ENCODE results near the gene RTTN. TPM values are rescaled to one million over a fixed set of nuclear protein-coding genes. Genes with fewer than 3 reads are reported as not detected.
A peak's percentile ranks its signal among the peaks of the same experiment; 100 is the strongest.

Gene RTTN
- total RNA-seq, 2 experiments from 2014 or later, result 30.3 to 42.3 TPM

DNA sequence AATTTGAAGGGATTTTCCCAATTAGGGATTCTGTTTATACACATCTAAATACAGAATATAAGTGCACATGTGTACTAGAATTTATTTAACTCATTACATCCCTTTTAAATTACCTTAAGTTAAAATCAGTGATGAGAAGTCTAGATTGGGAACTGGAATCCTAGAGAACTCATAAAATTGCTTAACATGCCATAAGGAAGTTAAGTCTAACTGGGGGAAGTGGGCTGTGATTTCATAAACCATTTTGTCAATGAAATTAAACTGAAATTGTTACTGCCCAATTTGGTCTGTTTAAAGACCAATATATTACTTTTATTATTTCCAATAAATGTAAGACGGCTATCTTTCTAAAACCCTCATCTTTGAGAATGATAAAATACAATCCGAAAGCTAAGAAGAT, 185.5 kb downstream of the RTTN start:
- CTCF ChIA-PET, result no interaction called here
- Mint-ChIP-seq H3K27me3 (no peaks in the 10 kb centered on the region), H3K27ac (no peak overlapping the region), H3K9me3 (ENCODE audit: low read depth) (no peaks in the 10 kb centered on the region), H3K4me3 (no peak overlapping the region), H3K4me1 (peaks cover 5% of the 10 kb centered on the region), H3K36me3 (peaks cover 42% of the 10 kb centered on the region)
- DNase-seq (no peak), ATAC-seq (no peak)

DNA sequence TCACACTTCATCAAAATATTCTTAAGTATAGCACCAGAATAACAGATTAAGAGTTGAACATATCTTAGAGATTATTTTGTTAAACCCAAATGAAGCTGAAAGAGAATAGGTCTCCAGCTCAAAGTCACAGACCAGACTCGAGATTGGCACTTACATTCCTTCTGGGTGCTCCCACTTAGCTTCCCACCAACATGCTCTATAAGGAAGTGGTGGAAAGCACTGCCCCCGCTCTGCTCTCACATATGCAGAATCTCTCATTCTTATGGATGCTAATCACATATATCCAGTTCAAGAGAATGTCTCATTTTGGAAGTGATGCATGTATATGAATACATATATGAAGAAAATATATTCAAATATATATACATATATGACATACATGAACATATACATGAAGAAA, 186.4 kb downstream of the RTTN start:
- ATAC-seq, result no peak
- H3K27ac Mint-ChIP-seq, result no peak overlapping the region
- peaks cover 42% of the 10 kb centered on the region for H3K36me3 Mint-ChIP-seq
- H3K4me1 Mint-ChIP-seq, result no peaks in the 10 kb centered on the region
- CTCF ChIA-PET, result no interaction called here
- no peaks in the 10 kb centered on the region for H3K9me3 Mint-ChIP-seq (ENCODE audit: low read depth)
- no peak overlapping the region for H3K4me3 Mint-ChIP-seq
- no peaks in the 10 kb centered on the region for H3K27me3 Mint-ChIP-seq
- no peak for DNase-seq

DNA sequence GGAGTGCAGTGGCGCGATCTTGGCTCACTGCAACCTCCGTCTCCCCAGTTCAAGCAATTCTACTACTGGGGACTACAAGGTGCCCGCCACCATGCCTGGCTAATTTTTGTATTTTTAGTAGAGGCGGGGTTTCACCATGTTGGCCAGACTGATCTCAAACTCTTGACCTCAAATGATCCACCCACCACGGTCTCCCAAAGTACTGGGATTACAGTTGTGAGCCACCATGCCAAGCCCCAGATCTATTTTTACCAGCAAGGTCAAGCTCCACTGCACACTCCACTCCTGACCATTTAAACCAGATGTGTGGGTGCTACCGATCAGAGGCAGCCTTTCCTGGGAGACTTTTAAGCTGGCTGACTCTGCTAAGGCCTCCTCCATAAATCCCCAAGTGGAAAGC, 190.4 kb downstream of the RTTN start:
- ATAC-seq, result no peak
- DNase-seq, result no peak
- Mint-ChIP-seq H3K4me1 (no peaks in the 10 kb centered on the region), H3K36me3 (peaks cover 50% of the 10 kb centered on the region), H3K9me3 (ENCODE audit: low read depth) (no peaks in the 10 kb centered on the region), H3K4me3 (no peak overlapping the region), H3K27me3 (no peaks in the 10 kb centered on the region), H3K27ac (no peak overlapping the region)
- CTCF ChIA-PET, result no interaction called here

DNA sequence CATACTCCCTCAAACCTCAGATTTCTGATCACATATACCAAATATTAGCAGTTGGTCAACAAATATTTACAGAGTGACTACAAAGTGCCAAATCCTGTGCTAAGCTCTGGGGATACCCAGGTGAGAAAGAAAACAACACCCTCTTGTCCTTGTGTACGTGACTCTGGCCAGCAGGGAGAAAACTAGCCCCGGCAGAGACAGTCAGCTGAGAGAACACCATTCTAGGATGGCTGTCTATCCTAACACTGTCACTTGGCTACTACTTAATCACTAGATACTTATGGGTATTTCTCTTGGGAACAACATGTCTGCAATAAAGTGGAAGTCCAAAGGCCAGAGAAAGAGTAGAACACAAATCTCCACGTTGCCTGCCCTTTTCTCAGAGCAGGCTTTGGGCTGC, 199.9 kb downstream of the RTTN start:
- H3K4me3 Mint-ChIP-seq, result no peak overlapping the region
- H3K27ac Mint-ChIP-seq, result no peak overlapping the region
- ATAC-seq (no peak), DNase-seq (no peak)
- peaks cover 4% of the 10 kb centered on the region for H3K9me3 Mint-ChIP-seq (ENCODE audit: low read depth)
- CTCF ChIA-PET, result interaction anchor here (0.6 kb wide), 1 partner anchor 13 kb away, joined by 3 read pairs; no protein-coding TSS in a partner anchor
- peaks cover 2% of the 10 kb centered on the region for H3K4me1 Mint-ChIP-seq
- no peaks in the 10 kb centered on the region for H3K27me3 Mint-ChIP-seq
- H3K36me3 Mint-ChIP-seq, result peaks cover 64% of the 10 kb centered on the region

DNA sequence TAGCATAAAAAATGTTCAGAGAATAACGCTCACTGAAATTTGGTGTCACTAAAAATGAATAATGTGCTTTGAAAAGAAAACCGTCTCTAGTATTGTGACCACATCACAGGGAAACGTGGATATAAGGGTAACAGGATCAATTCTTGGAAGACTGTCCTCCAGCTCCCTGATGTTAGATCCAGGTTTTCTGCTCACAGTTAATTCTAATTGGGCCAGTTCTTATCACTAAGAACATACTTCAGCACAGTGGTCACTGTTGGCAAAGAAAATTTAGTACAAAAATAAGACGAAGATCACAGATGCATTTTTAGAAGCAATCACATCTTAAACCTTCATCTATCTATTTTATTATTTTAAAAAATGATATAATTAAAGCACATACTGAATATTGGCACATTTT, 200.8 kb downstream of the RTTN start:
- H3K27ac Mint-ChIP-seq, result no peak overlapping the region
- ATAC-seq (no peak), DNase-seq (no peak)
- CTCF ChIA-PET, result no interaction called here
- peaks cover 59% of the 10 kb centered on the region for H3K36me3 Mint-ChIP-seq
- H3K4me1 Mint-ChIP-seq, result peaks cover 2% of the 10 kb centered on the region
- peaks cover 3% of the 10 kb centered on the region for H3K9me3 Mint-ChIP-seq (ENCODE audit: low read depth)
- H3K4me3 Mint-ChIP-seq, result no peak overlapping the region
- H3K27me3 Mint-ChIP-seq, result no peaks in the 10 kb centered on the region

DNA sequence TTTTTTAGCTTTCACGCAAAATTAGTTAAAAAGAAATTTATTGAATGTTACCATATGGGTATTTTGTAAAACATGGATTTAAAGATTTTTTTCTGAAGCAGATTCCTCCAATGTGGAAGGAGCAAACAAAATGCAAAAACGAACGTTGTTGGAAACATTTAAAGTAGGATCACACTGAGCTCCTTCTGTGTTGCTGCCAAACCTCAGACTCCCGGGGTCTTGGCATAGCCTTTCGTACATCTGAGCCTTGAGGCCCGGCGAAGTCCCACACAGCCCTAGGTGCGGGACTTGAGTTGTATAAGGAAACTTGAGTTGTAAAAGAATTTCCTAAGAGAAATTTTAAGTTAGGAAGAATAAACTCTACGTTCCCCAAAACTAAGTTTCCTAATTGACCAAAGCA, 205.8 kb downstream of the RTTN start:
- ATAC-seq (no peak), DNase-seq (no peak)
- H3K4me3 Mint-ChIP-seq, result no peak overlapping the region
- CTCF ChIA-PET, result no interaction called here
- peaks cover 4% of the 10 kb centered on the region for H3K4me1 Mint-ChIP-seq
- H3K36me3 Mint-ChIP-seq, result peaks cover 57% of the 10 kb centered on the region
- H3K27ac Mint-ChIP-seq, result no peak overlapping the region
- no peaks in the 10 kb centered on the region for H3K27me3 Mint-ChIP-seq
- peaks cover 2% of the 10 kb centered on the region for H3K9me3 Mint-ChIP-seq (ENCODE audit: low read depth)

DNA sequence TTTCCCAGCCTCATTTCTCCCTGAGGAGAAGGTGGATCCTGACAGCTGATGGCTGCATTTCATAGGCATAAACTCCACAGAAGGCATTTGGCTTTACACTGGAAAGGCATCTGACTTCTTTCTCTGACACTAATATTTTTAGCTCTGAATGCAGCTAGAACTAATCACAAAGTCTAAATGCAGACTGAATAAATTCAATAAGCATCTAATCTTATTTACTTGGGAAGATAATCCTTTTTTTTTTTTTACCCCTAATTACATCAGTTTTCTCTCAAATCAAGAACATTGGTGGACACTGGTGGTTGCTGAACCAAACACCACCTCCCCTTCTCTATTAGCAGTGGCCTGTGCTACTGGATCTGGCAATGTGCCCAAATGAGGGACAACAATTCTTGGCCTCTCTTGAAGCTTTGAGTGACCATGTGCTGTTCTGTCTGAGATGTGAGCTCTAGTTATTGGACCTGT, 206.9 kb downstream of the RTTN start:
- Mint-ChIP-seq H3K4me3 (no peak overlapping the region), H3K36me3 (peaks cover 59% of the 10 kb centered on the region)
- no peak for DNase-seq

DNA sequence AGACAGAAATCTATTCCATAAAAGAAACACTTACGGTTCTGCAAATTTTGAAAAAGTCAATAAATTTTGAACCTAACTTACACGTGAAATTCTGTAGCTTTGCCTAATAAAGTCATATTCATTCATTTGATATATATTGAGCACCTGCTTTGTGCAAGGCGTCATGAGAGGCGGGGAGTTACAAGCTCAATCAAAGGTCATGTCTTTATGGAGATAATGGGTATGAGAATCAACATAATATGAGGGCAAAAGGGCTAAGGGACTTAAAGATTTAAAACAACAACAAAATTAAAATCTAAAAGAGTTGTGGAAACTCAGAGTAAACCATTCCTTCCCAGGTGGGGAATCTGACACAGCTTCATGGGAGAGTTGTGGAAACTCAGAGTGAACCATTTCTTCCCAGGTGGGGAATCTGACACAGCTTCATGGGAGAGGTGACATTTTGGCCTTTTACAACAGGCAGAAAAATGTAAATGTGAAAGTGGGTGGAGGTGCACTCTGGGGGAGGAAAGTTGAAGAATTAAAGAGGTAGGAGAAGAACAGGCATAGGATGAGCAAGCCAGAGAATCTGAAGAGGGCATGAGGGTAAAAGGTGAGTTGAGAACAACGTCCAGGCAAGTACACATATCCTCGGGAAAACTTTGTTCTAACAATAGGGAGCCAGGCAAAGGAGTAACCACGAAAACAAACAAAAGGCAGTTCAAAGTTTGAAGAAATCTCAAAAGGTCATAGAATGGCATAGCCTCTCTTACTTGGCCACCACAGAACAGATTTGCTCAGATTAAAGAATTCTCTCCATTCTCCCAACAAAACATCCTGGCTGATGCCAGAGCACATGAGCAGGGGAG, 208.3 kb downstream of the RTTN start:
- DNase-seq (no peak), ATAC-seq (no peak)
- Mint-ChIP-seq H3K27ac (no peak overlapping the region), H3K36me3 (peaks cover 62% of the 10 kb centered on the region), H3K9me3 (ENCODE audit: low read depth) (peaks cover 8% of the 10 kb centered on the region), H3K27me3 (no peaks in the 10 kb centered on the region), H3K4me1 (peaks cover 4% of the 10 kb centered on the region), H3K4me3 (no peak overlapping the region)
- CTCF ChIA-PET, result no interaction called here

More for the DNA sequence above, 206.9 kb downstream of the RTTN start:
- Mint-ChIP-seq H3K9me3 (ENCODE audit: low read depth) (peaks cover 3% of the 10 kb centered on the region), H3K27me3 (no peaks in the 10 kb centered on the region), H3K27ac (no peak overlapping the region), H3K4me1 (peaks cover 4% of the 10 kb centered on the region)
- no peak for ATAC-seq
- CTCF ChIA-PET, result no interaction called here

DNA sequence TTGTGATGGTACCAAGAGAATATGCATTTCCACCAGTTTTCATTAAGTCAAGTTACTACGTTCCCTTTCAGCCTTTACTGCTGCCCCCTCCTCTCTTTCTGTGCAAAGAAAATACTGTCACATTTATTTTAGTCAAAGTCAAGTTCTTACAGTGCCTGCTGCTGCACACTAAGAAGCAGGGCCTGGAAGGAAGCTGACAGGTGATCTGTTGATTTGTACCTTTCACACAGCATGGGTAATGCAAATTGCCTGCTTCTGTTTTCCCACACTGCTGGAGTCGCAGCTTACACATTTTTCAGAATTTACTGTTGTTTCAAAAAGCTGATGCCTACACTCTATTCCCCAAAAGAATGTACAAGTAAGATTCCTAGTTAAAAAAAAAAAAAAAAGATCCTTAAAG, 209.1 kb downstream of the RTTN start:
- Mint-ChIP-seq H3K4me3 (no peak overlapping the region), H3K4me1 (peaks cover 4% of the 10 kb centered on the region), H3K27ac (no peak overlapping the region), H3K27me3 (no peaks in the 10 kb centered on the region), H3K9me3 (ENCODE audit: low read depth) (peaks cover 8% of the 10 kb centered on the region), H3K36me3 (peaks cover 61% of the 10 kb centered on the region)
- ATAC-seq (no peak), DNase-seq (no peak)
- CTCF ChIA-PET, result no interaction called here

DNA sequence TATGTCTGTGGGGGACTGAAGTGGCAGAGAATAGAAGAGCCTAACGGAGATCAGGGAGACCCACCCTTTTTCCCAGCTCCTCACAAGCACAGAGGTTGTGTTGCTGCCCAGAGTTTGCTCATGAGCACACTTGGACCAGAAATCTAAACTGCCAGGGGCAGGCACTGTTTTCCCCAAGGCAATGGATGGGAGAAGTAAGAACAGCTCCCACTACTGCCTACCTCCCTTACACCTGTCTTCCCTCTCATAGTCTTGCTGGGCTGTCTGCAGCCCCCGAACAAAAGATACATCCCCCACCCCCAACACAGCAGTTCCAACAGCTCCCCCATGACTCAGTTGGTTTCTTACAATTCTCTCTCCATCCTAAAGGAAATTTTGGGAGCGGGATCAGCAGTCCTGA, 209.7 kb downstream of the RTTN start:
- H3K27ac Mint-ChIP-seq, result no peak overlapping the region
- peaks cover 59% of the 10 kb centered on the region for H3K36me3 Mint-ChIP-seq
- no peak for ATAC-seq
- H3K27me3 Mint-ChIP-seq, result no peaks in the 10 kb centered on the region
- CTCF ChIA-PET, result no interaction called here
- H3K9me3 Mint-ChIP-seq (ENCODE audit: low read depth), result peaks cover 8% of the 10 kb centered on the region
- no peak for DNase-seq
- peaks cover 2% of the 10 kb centered on the region for H3K4me1 Mint-ChIP-seq
- H3K4me3 Mint-ChIP-seq, result no peak overlapping the region

DNA sequence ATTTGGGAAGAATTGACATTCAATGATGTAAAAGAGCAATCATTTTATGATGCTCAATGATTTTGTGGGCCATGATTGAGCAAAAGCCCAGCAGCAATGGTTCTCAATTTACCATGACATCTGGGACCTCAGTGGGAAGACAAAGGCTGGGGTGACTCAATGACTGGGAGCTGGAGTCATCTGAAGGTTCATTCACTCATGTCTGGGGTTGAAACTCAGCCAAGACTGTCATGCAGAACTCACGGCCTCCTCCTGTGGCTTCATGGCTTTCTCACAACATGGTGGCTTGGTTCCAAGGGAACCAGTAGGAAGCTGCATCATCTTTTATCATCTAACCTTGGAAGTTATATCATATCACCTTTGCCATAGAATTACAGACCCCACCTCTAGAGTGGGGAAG, 212.7 kb downstream of the RTTN start:
- Mint-ChIP-seq H3K4me1 (peaks cover 2% of the 10 kb centered on the region), H3K9me3 (ENCODE audit: low read depth) (peaks cover 15% of the 10 kb centered on the region), H3K36me3 (peaks cover 67% of the 10 kb centered on the region), H3K27ac (no peak overlapping the region), H3K27me3 (no peaks in the 10 kb centered on the region), H3K4me3 (no peak overlapping the region)
- CTCF ChIA-PET, result interaction anchor here (0.6 kb wide), 1 partner anchor 33 kb away, joined by 3 read pairs; no protein-coding TSS in a partner anchor
- ATAC-seq (no peak), DNase-seq (no peak)

DNA sequence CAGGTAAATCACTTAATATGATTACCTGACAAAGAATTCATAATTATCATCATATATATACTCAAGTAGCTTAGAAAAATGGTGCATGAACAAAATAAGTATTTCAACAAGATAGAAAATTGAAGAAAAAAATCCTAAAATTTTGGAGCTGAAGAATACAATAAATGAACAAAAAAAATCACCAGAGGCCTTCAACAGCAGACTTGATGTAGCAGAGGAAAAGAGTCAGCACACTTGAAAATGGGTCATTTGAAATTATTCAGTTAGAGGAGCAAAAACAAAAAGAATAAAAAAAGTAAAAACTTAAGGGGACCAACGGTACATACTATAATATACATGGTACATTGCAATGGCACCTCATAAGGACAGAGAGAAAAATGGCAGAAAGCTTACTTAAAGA, 217.6 kb downstream of the RTTN start:
- H3K9me3 Mint-ChIP-seq (ENCODE audit: low read depth), result peaks cover 18% of the 10 kb centered on the region
- H3K4me1 Mint-ChIP-seq, result no peaks in the 10 kb centered on the region
- H3K27ac Mint-ChIP-seq, result no peak overlapping the region
- DNase-seq, result no peak
- H3K27me3 Mint-ChIP-seq, result no peaks in the 10 kb centered on the region
- no peak for ATAC-seq
- H3K4me3 Mint-ChIP-seq, result no peak overlapping the region
- CTCF ChIA-PET, result interaction anchor here (1.2 kb wide), 1 partner anchor 20 kb away, joined by 3 read pairs; no protein-coding TSS in a partner anchor
- peaks cover 61% of the 10 kb centered on the region for H3K36me3 Mint-ChIP-seq

DNA sequence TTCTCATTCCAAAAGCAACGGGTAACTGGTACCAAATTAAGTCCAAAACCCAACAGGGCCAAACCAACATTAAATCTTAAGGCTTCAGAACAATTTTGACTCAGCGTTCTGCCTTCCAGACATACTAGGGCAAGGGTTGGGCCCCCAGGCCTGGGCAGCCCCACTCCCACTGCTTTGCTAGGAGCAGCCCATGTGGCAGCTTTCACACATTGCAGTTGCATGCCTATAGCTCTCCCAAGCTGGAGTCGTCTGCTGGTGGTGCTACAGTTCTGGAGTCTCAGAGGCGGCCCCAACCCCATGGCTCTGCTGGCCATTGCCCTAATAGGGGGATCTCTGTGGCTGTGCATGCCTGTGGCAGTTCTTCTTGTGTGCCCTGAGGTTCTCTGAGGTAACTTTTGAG, 220.2 kb downstream of the RTTN start:
- Mint-ChIP-seq H3K27me3 (no peaks in the 10 kb centered on the region), H3K9me3 (ENCODE audit: low read depth) (peaks cover 13% of the 10 kb centered on the region), H3K4me3 (no peak overlapping the region), H3K36me3 (peaks cover 48% of the 10 kb centered on the region), H3K4me1 (peaks cover 25% of the 10 kb centered on the region), H3K27ac (no peak overlapping the region)
- CTCF ChIA-PET, result interaction anchor here (1.0 kb wide), 1 partner anchor 108 kb away, joined by 3 read pairs; no protein-coding TSS in a partner anchor
- ATAC-seq, result no peak
- no peak for DNase-seq

DNA sequence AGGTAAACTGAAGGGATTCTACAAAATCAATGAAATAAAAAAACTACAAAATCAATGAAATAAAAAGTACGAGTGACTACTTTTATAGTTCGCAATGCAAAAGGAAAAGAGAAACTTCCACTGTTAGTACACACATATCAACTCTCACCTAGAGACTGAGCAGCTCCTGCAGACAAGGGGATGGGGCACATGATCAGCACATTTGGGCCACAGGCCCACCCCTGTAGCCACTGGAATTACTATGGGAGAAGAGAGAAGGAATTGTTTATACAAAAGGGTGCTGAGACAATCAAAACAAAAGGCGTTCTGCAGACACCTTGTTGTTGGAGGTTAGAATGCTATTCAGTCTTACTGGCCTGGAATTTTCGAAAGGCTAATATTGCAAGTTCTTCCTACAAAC, 223.1 kb downstream of the RTTN start:
- H3K27ac Mint-ChIP-seq, result peak overlapping the region; percentile 86
- H3K36me3 Mint-ChIP-seq, result peaks cover 41% of the 10 kb centered on the region
- no peak for DNase-seq
- CTCF ChIA-PET, result interaction anchor here (0.7 to 1.6 kb wide), 2 partner anchors 38 to 101 kb away, joined by 3 to 5 read pairs; no protein-coding TSS in a partner anchor
- ATAC-seq, result no peak
- H3K9me3 Mint-ChIP-seq (ENCODE audit: low read depth), result peaks cover 4% of the 10 kb centered on the region
- H3K27me3 Mint-ChIP-seq, result no peaks in the 10 kb centered on the region
- H3K4me1 Mint-ChIP-seq, result peaks cover 45% of the 10 kb centered on the region
- peak overlapping the region; percentile 51 for H3K4me3 Mint-ChIP-seq
